Activated CD8-positive, alpha-beta memory T cell treated with anti-CD3 and anti-CD28 coated beads, Interleukin-2, amount 10 ng/mL, durations not matched to agents 7 days and 5 days (primary cell): ENCODE data around the gene ZNF638. TPM values are rescaled to one million over a fixed set of nuclear protein-coding genes. Genes with fewer than 3 reads are reported as not detected.

Experiments used
- ATAC-seq: fragments of 150-1000 bp; cut with Tn5 transposase; one replicate; pipeline ENCODE4 v1.10.0; 2021; ENCODE audit warnings: moderate library complexity
- CTCF ChIA-PET: fragments of 350-600 bp; sonication (Branson Sonifier 250); formaldehyde crosslinking; loops from one replicate; lab custom pipeline; 2021; ENCODE audit warnings: antibody characterized with exemption; lab: Charles Lee
- DNase-seq: peaks from one replicate; pipeline ENCODE4 v3.0.0-alpha.2; 2020
- H3K27ac Mint-ChIP-seq: one replicate; pipeline ENCODE4 v1.8.0; 2021; ENCODE audit warnings: mild to moderate bottlenecking, mixed read lengths
- H3K27me3 Mint-ChIP-seq: one replicate; pipeline ENCODE4 v1.8.0; 2021; ENCODE audit warnings: mixed read lengths
- H3K36me3 Mint-ChIP-seq: one replicate; pipeline ENCODE4 v1.8.0; 2021; ENCODE audit warnings: mild to moderate bottlenecking, mixed read lengths
- H3K4me1 Mint-ChIP-seq: one replicate; pipeline ENCODE4 v1.8.0; 2021; ENCODE audit warnings: mixed read lengths
- H3K4me3 Mint-ChIP-seq: one replicate; pipeline ENCODE4 v1.8.0; 2021; ENCODE audit warnings: mild to moderate bottlenecking, moderate library complexity, mixed read lengths
- H3K9me3 Mint-ChIP-seq: one replicate; pipeline ENCODE4 v1.8.0; 2022; ENCODE audit warnings: low read depth, mixed read lengths
- total RNA-seq, 2 experiments: library from RNA; stranded (reverse); gene quantifications; one replicate each; pipeline ENCODE4 v1.2.3, GENCODE V29; 2021

The ZNF638 gene
- total RNA-seq, 2 experiments from 2014 or later: 88.0 to 105 TPM

- no peak for ATAC-seq
- no peak for DNase-seq
- Mint-ChIP-seq H3K4me3 (no peak overlapping the region), H3K27me3 (peaks cover 19% of the 10 kb centered on the region), H3K27ac (no peak overlapping the region), H3K4me1 (no peaks in the 10 kb centered on the region), H3K9me3 (no peaks in the 10 kb centered on the region), H3K36me3 (no peaks in the 10 kb centered on the region)
- CTCF ChIA-PET: no interaction called here
These were observed 144.9 kb downstream of the ZNF638 start for GRCh38 chr2:71476495-71476894.

- DNase-seq (no peak), ATAC-seq (no peak)
- CTCF ChIA-PET: no interaction called here
- Mint-ChIP-seq H3K9me3 (no peaks in the 10 kb centered on the region), H3K4me1 (no peaks in the 10 kb centered on the region), H3K4me3 (no peak overlapping the region), H3K36me3 (no peaks in the 10 kb centered on the region), H3K27ac (no peak overlapping the region), H3K27me3 (peaks cover 19% of the 10 kb centered on the region)
These were observed 145.7 kb downstream of the ZNF638 start for GRCh38 chr2:71477231-71477691.

- ATAC-seq (no peak), DNase-seq (no peak)
- H3K4me1 Mint-ChIP-seq: no peaks in the 10 kb centered on the region
- CTCF ChIA-PET: no interaction called here
- H3K36me3 Mint-ChIP-seq: no peaks in the 10 kb centered on the region
- peaks cover 15% of the 10 kb centered on the region for H3K27me3 Mint-ChIP-seq
- H3K9me3 Mint-ChIP-seq: no peaks in the 10 kb centered on the region
- no peak overlapping the region for H3K4me3 Mint-ChIP-seq
- H3K27ac Mint-ChIP-seq: no peak overlapping the region
These were observed 147.2 kb downstream of the ZNF638 start for GRCh38 chr2:71478806-71479205.

GRCh38 chr2:71479261-71479660 lies 147.7 kb downstream of the ZNF638 start:
- peaks cover 15% of the 10 kb centered on the region for H3K27me3 Mint-ChIP-seq
- H3K4me1 Mint-ChIP-seq: no peaks in the 10 kb centered on the region
- CTCF ChIA-PET: interaction anchor here (0.6 kb wide), 1 partner anchor 55 kb away, joined by 3 read pairs; no protein-coding TSS in a partner anchor
- no peak overlapping the region for H3K27ac Mint-ChIP-seq
- no peaks in the 10 kb centered on the region for H3K9me3 Mint-ChIP-seq
- no peaks in the 10 kb centered on the region for H3K36me3 Mint-ChIP-seq
- ATAC-seq (no peak), DNase-seq (no peak)
- H3K4me3 Mint-ChIP-seq: no peak overlapping the region

GRCh38 chr2:71481111-71481510 lies 149.5 kb downstream of the ZNF638 start:
- H3K4me3 Mint-ChIP-seq: no peak overlapping the region
- H3K27me3 Mint-ChIP-seq: peaks cover 11% of the 10 kb centered on the region
- ATAC-seq (no peak), DNase-seq (no peak)
- no peaks in the 10 kb centered on the region for H3K4me1 Mint-ChIP-seq
- no peaks in the 10 kb centered on the region for H3K9me3 Mint-ChIP-seq
- no peak overlapping the region for H3K27ac Mint-ChIP-seq
- CTCF ChIA-PET: no interaction called here
- H3K36me3 Mint-ChIP-seq: no peaks in the 10 kb centered on the region

- no peak for ATAC-seq
- no peaks in the 10 kb centered on the region for H3K36me3 Mint-ChIP-seq
These were observed 150.5 kb downstream of the ZNF638 start for GRCh38 chr2:71482055-71482454.

GRCh38 chr2:71483246-71483645 lies 151.7 kb downstream of the ZNF638 start:
- H3K36me3 Mint-ChIP-seq: no peaks in the 10 kb centered on the region
- DNase-seq (no peak), ATAC-seq (no peak)
- CTCF ChIA-PET: no interaction called here
- no peak overlapping the region for H3K27ac Mint-ChIP-seq
- no peak overlapping the region for H3K4me3 Mint-ChIP-seq
- peaks cover 2% of the 10 kb centered on the region for H3K27me3 Mint-ChIP-seq
- H3K4me1 Mint-ChIP-seq: no peaks in the 10 kb centered on the region
- no peaks in the 10 kb centered on the region for H3K9me3 Mint-ChIP-seq

More at GRCh38 chr2:71482055-71482454, 150.5 kb downstream of the ZNF638 start:
- Mint-ChIP-seq H3K27ac (no peak overlapping the region), H3K4me1 (no peaks in the 10 kb centered on the region), H3K4me3 (no peak overlapping the region), H3K9me3 (no peaks in the 10 kb centered on the region), H3K27me3 (peaks cover 7% of the 10 kb centered on the region)
- DNase-seq: no peak
- CTCF ChIA-PET: no interaction called here

GRCh38 chr2:71484354-71484753 lies 152.8 kb downstream of the ZNF638 start:
- Mint-ChIP-seq H3K27ac (no peak overlapping the region), H3K36me3 (no peaks in the 10 kb centered on the region), H3K27me3 (peaks cover 2% of the 10 kb centered on the region), H3K4me3 (no peak overlapping the region), H3K4me1 (no peaks in the 10 kb centered on the region), H3K9me3 (no peaks in the 10 kb centered on the region)
- CTCF ChIA-PET: interaction anchor here (0.7 kb wide), 1 partner anchor 20 kb away, joined by 4 read pairs; no protein-coding TSS in a partner anchor
- DNase-seq: no peak
- ATAC-seq: no peak

Other genes with a start within 250 kb of the ZNF638 start
- 10 to 100 TPM; 12.6 to 16.3 TPM for gene MCEE, start 201.6 kb upstream of the ZNF638 start, total RNA-seq
- gene MPHOSPH10, start 201.1 kb upstream of the ZNF638 start, total RNA-seq: 10 to 100 TPM; 24.2 to 40.8 TPM
- 1 to 10 TPM; 1.1 to 1.5 TPM for gene PAIP2B, start 104.7 kb upstream of the ZNF638 start, total RNA-seq
- 1 to 10 TPM; 7.3 to 8.9 TPM for gene DYSF, start 121.8 kb downstream of the ZNF638 start, total RNA-seq